PFSK-1 (cell line): ENCODE measurements around the gene C20orf141.

Source experiments
- FOXP2 ChIP-seq: optimal IDR thresholded peaks from 2 replicates; pipeline ENCODE3; 2011; ENCODE audit warnings: borderline replicate concordance, control low read depth, inconsistent platforms; ENCODE audit not compliant: insufficient read depth; ENCODE audit errors: extremely low read length, extremely low read depth
- POLR2AphosphoS5 ChIP-seq: IDR thresholded peaks from 2 replicates; pipeline ENCODE4 v1.6.1; 2012; ENCODE audit warnings: low read depth, mild to moderate bottlenecking, control low read depth, low read length, moderate library complexity
- REST ChIP-seq, 2 experiments: IDR thresholded peaks; 2 replicates each; pipeline versions ENCODE4 v1.6.1 to v1.8.0; 2011 to 2012; ENCODE audit warnings: low read depth in 2 of 2, low read length in 2 of 2, control low read depth in 1 of 2, inconsistent platforms in 1 of 2, mild to moderate bottlenecking in 1 of 2, moderate library complexity in 1 of 2; ENCODE audit not compliant: insufficient read depth in 1 of 2
- SIN3A ChIP-seq: IDR thresholded peaks from 2 replicates; pipeline ENCODE4 v1.6.1; 2012; ENCODE audit warnings: mild to moderate bottlenecking, low read length, moderate library complexity, borderline replicate concordance; ENCODE audit not compliant: insufficient read depth
- TAF1 ChIP-seq: IDR thresholded peaks from 2 replicates; pipeline ENCODE4 v1.6.1; 2012; ENCODE audit warnings: low read length, control low read depth, borderline replicate concordance; ENCODE audit not compliant: insufficient read depth

Gene C20orf141

GRCh38 chr20:2812189-2812588, 2.6 kb upstream of the C20orf141 start:
- TF ChIP-seq TAF1 (no peak), FOXP2 (no peak), REST (IDR thresholded peaks at IDR 0.05; ENCODE audit: insufficient read depth in 1 of 2, low read depth in 2 of 2, low read length in 2 of 2) (no peak), SIN3A (no peak), POLR2AphosphoS5 (no peak)

GRCh38 chr20:2814076-2814475, 711 bp upstream of the C20orf141 start:
- no peak for TF ChIP-seq SIN3A
- TF ChIP-seq TAF1, result no peak
- no peak for TF ChIP-seq POLR2AphosphoS5
- no peak for TF ChIP-seq FOXP2
- no peak for TF ChIP-seq REST (IDR thresholded peaks at IDR 0.05; ENCODE audit: insufficient read depth in 1 of 2, low read depth in 2 of 2, low read length in 2 of 2)

GRCh38 chr20:2815242-2815900, 584 bp downstream of the C20orf141 start:
- TF ChIP-seq POLR2AphosphoS5 (no peak), SIN3A (no peak), FOXP2 (no peak), REST (IDR thresholded peaks at IDR 0.05; ENCODE audit: insufficient read depth in 1 of 2, low read depth in 2 of 2, low read length in 2 of 2) (no peak), TAF1 (no peak)

GRCh38 chr20:2816030-2816582, 1.3 kb downstream of the C20orf141 start, which contains the start of gene TMEM239:
TSS of gene TMEM239 (plus strand) at chr20:2816364. CDS start at chr20:2816555, 191 bp downstream.
- TF ChIP-seq FOXP2, result no peak
- TF ChIP-seq SIN3A, result no peak
- TF ChIP-seq REST (IDR thresholded peaks at IDR 0.05; ENCODE audit: insufficient read depth in 1 of 2, low read depth in 2 of 2, low read length in 2 of 2), result no peak
- no peak for TF ChIP-seq POLR2AphosphoS5
- TF ChIP-seq TAF1, result no peak
